H1 (cell line): Measurements from ENCODE around the gene L3MBTL1. TPM values are rescaled to one million over a fixed set of nuclear protein-coding genes. Genes with fewer than 3 reads are reported as not detected.

ENCODE experiments used
- CTCF ChIA-PET: fragments of 300-600 bp; sonication (Branson Sonifier 250); formaldehyde crosslinking; loops from one replicate; lab custom pipeline; 2021; ENCODE audit not compliant: partially characterized antibody; lab: Charles Lee
- POLR2A ChIA-PET: fragments of 300-600 bp; sonication (Branson Sonifier 250); formaldehyde crosslinking; loops from one replicate; lab custom pipeline; 2021; ENCODE audit warnings: inconsistent platforms; ENCODE audit not compliant: partially characterized antibody; lab: Charles Lee
- DNase-seq, 2 experiments: peaks; one replicate each; pipeline versions ENCODE4 v3.0.0 to v3.0.0-alpha.2; 2010 to 2022; ENCODE audit warnings: low spot score in 2 of 2, low read depth in 1 of 2, mixed read lengths in 1 of 2
- FAIRE-seq: peaks from 2 replicates; lab custom pipeline; 2011; peaks lifted over from hg19 to GRCh38; lab: Jason Lieb, UNC
- H2AFZ ChIP-seq: 2 replicates; pipeline ENCODE4 v1.8.1; 2012; ENCODE audit warnings: low read length, inconsistent platforms
- H2AK5ac ChIP-seq: 2 replicates; pipeline ENCODE4 v1.6.1; 2013; ENCODE audit warnings: low read depth, low read length
- H2BK120ac ChIP-seq: replicated peaks from 2 replicates; pipeline ENCODE3; 2013; ENCODE audit warnings: low read depth, low read length, inconsistent platforms
- H2BK12ac ChIP-seq: 2 replicates; pipeline ENCODE4 v1.6.1; 2013; ENCODE audit warnings: low read depth, low read length
- H2BK15ac ChIP-seq: 2 replicates; pipeline ENCODE4 v1.6.1; 2013; ENCODE audit warnings: low read length
- H2BK20ac ChIP-seq: 2 replicates; pipeline ENCODE4 v1.6.1; 2013; ENCODE audit warnings: low read length
- H2BK5ac ChIP-seq: 2 replicates; pipeline ENCODE4 v1.6.1; 2013; ENCODE audit warnings: low read depth, low read length
- H3K14ac ChIP-seq: 2 replicates; pipeline ENCODE4 v1.6.1; 2013; ENCODE audit warnings: inconsistent platforms; ENCODE audit not compliant: insufficient read length
- H3K18ac ChIP-seq: 2 replicates; pipeline ENCODE4 v1.6.1; 2013; ENCODE audit warnings: low read length; ENCODE audit errors: extremely low read depth
- H3K23ac ChIP-seq: 2 replicates; pipeline ENCODE4 v1.6.1; 2013; ENCODE audit warnings: inconsistent platforms; ENCODE audit not compliant: insufficient read length
- H3K23me2 ChIP-seq: 2 replicates; pipeline ENCODE4 v1.6.1; 2013; ENCODE audit warnings: low read depth, low read length
- H3K27ac ChIP-seq: 2 replicates; pipeline ENCODE4 v1.6.1; 2011; ENCODE audit warnings: low read depth, low read length, inconsistent platforms
- H3K27me3 ChIP-seq, 4 experiments: replicated peaks in 1 of 4; 1 replicate in 1 of 4; 2 replicates in 3 of 4; pipeline versions ENCODE4 v1.6.1 to v1.8.1; 2011 to 2013; ENCODE audit warnings: low read length in 3 of 4, mild to moderate bottlenecking in 3 of 4, inconsistent platforms in 2 of 4, mixed read lengths in 2 of 4, moderate library complexity in 1 of 4; ENCODE audit not compliant: control insufficient read depth in 3 of 4, insufficient read depth in 3 of 4; ENCODE audit errors: extremely low read depth in 1 of 4
- H3K36me3 ChIP-seq, 4 experiments: 2 replicates each; pipeline versions ENCODE4 v1.6.1 to v1.8.1; 2011 to 2013; ENCODE audit warnings: mild to moderate bottlenecking in 4 of 4, low read length in 3 of 4, moderate library complexity in 2 of 4, control low read depth in 1 of 4, inconsistent platforms in 1 of 4; ENCODE audit not compliant: insufficient read depth in 4 of 4, control insufficient read depth in 2 of 4
- H3K4ac ChIP-seq: replicated peaks from 2 replicates; pipeline ENCODE3; 2013; ENCODE audit warnings: low read length, low read depth, mixed read lengths, inconsistent platforms; ENCODE audit not compliant: insufficient read length
- H3K4me1 ChIP-seq, 4 experiments: replicated peaks in 1 of 4; 1 replicate in 1 of 4; 2 replicates in 3 of 4; pipeline versions ENCODE4 v1.6.1 to v1.8.1; 2011 to 2013; ENCODE audit warnings: low read length in 3 of 4, inconsistent platforms in 2 of 4, mixed read lengths in 1 of 4; ENCODE audit not compliant: insufficient read depth in 4 of 4, control insufficient read depth in 3 of 4
- H3K4me2 ChIP-seq, 2 experiments: 2 replicates each; pipeline versions ENCODE4 v1.6.1 to v1.8.1; 2011 to 2013; ENCODE audit warnings: low read depth in 2 of 2, low read length in 2 of 2, control low read depth in 1 of 2, inconsistent platforms in 1 of 2, mild to moderate bottlenecking in 1 of 2; ENCODE audit not compliant: insufficient read depth in 1 of 2
- H3K4me3 ChIP-seq, 4 experiments: fragments of 200-600, 300-600 bp in 1 of 4; sonication (generic), shearing (Covaris generic), sonication (Bioruptor Twin) in 1 of 4; 2 replicates each; pipeline versions ENCODE4 v1.5.1 to v1.8.1; 2011 to 2016; ENCODE audit warnings: low read length in 4 of 4, low read depth in 3 of 4, control low read depth in 2 of 4, inconsistent platforms in 2 of 4, mild to moderate bottlenecking in 2 of 4, mixed read lengths in 1 of 4, moderate library complexity in 1 of 4; ENCODE audit not compliant: insufficient read depth in 2 of 4; ENCODE audit errors: extremely low read depth in 1 of 4
- H3K56ac ChIP-seq: replicated peaks from 2 replicates; pipeline ENCODE3; 2013; ENCODE audit warnings: low read depth, mild to moderate bottlenecking, mixed read lengths, low read length, inconsistent platforms; ENCODE audit not compliant: insufficient read length
- H3K79me1 ChIP-seq: 2 replicates; pipeline ENCODE4 v1.6.1; 2013; ENCODE audit warnings: low read depth, low read length, control low read depth
- H3K79me2 ChIP-seq, 2 experiments: 2 replicates each; pipeline versions ENCODE4 v1.6.1 to v1.8.1; 2012 to 2013; ENCODE audit warnings: low read length in 2 of 2, mild to moderate bottlenecking in 2 of 2, inconsistent platforms in 1 of 2; ENCODE audit not compliant: insufficient read depth in 2 of 2, control insufficient read depth in 1 of 2
- H3K9ac ChIP-seq, 4 experiments: replicated peaks in 1 of 4; 1 replicate in 1 of 4; 2 replicates in 3 of 4; pipeline versions ENCODE4 v1.6.1 to v1.8.1; 2011 to 2013; ENCODE audit warnings: low read depth in 3 of 4, low read length in 3 of 4, control low read depth in 2 of 4, mild to moderate bottlenecking in 2 of 4, moderate library complexity in 2 of 4, inconsistent platforms in 1 of 4; ENCODE audit errors: extremely low read depth in 1 of 4
- H3K9me3 ChIP-seq, 2 experiments: 2 replicates each; pipeline versions ENCODE4 v1.6.1 to v1.8.1; 2012 to 2013; ENCODE audit warnings: mild to moderate bottlenecking in 2 of 2, moderate library complexity in 2 of 2, control low read depth in 1 of 2, inconsistent platforms in 1 of 2, low read depth in 1 of 2, low read length in 1 of 2, mixed read lengths in 1 of 2; ENCODE audit not compliant: insufficient read depth in 2 of 2
- H4K20me1 ChIP-seq, 2 experiments: replicated peaks in 1 of 2; 2 replicates each; pipeline versions ENCODE3 to v1.8.1; 2011 to 2013; ENCODE audit warnings: inconsistent platforms in 2 of 2, low read length in 2 of 2, mild to moderate bottlenecking in 1 of 2; ENCODE audit not compliant: insufficient read depth in 2 of 2, control insufficient read depth in 1 of 2
- H4K5ac ChIP-seq: 2 replicates; pipeline ENCODE4 v1.6.1; 2013; ENCODE audit warnings: low read length, low read depth, mixed read lengths, inconsistent platforms; ENCODE audit not compliant: insufficient read length
- H4K8ac ChIP-seq: 2 replicates; pipeline ENCODE4 v1.8.0; 2013; ENCODE audit warnings: mild to moderate bottlenecking, moderate library complexity, low read length, inconsistent platforms; ENCODE audit not compliant: insufficient read depth; ENCODE audit errors: extremely low read depth
- H4K91ac ChIP-seq: replicated peaks from 2 replicates; pipeline ENCODE3; 2013; ENCODE audit warnings: low read length, mixed read lengths, inconsistent platforms; ENCODE audit not compliant: insufficient read length
- ASH2L ChIP-seq: fragments of 200-600, 300-600 bp; sonication (generic); IDR thresholded peaks from one replicate; pipeline ENCODE4 v1.7.1; 2017; ENCODE audit warnings: low read length
- ATF3 ChIP-seq: IDR thresholded peaks from 2 replicates; pipeline ENCODE4 v1.6.1; 2011; ENCODE audit warnings: low read depth, mild to moderate bottlenecking, low read length; ENCODE audit not compliant: insufficient read depth
- CTCF ChIP-seq, 3 experiments: IDR thresholded peaks; 1 replicate in 2 of 3; 2 replicates in 1 of 3; pipeline versions ENCODE4 v1.5.1 to v1.6.1; 2011; ENCODE audit warnings: low read length in 3 of 3, mild to moderate bottlenecking in 3 of 3, inconsistent platforms in 2 of 3, low read depth in 1 of 3, moderate library complexity in 1 of 3; ENCODE audit not compliant: insufficient read depth in 1 of 3; ENCODE audit errors: control extremely low read depth in 1 of 3
- EGR1 ChIP-seq: IDR thresholded peaks from 2 replicates; pipeline ENCODE4 v1.6.1; 2011; ENCODE audit warnings: low read depth, low read length, borderline replicate concordance
- FOSL1 ChIP-seq: IDR thresholded peaks from 2 replicates; pipeline ENCODE4 v1.6.1; 2011; ENCODE audit warnings: mild to moderate bottlenecking, low read depth, low read length, moderate library complexity; ENCODE audit not compliant: insufficient read depth
- HDAC6 ChIP-seq: IDR thresholded peaks from one replicate; pipeline ENCODE4 v1.7.1; 2012; ENCODE audit warnings: low read depth, mild to moderate bottlenecking, inconsistent platforms, low read length, moderate library complexity
- KDM1A ChIP-seq: fragments of 200-600, 300-600 bp; sonication (generic); IDR thresholded peaks from 2 replicates; pipeline ENCODE4 v1.7.1; 2016; ENCODE audit warnings: mild to moderate bottlenecking, low read length, borderline replicate concordance
- RNF2 ChIP-seq: fragments of 200-900, 300-1000 bp; sonication (generic); IDR thresholded peaks from 2 replicates; pipeline ENCODE4 v1.7.1; 2016; ENCODE audit warnings: borderline replicate concordance, low read depth, mild to moderate bottlenecking, antibody characterized with exemption, low read length; ENCODE audit not compliant: poor library complexity, severe bottlenecking; ENCODE audit errors: missing control alignments
- TEAD4 ChIP-seq: IDR thresholded peaks from 2 replicates; pipeline ENCODE4 v1.6.1; 2012; ENCODE audit warnings: low read depth, low read length, inconsistent platforms, mixed read lengths
- WGBS, 2 experiments: shearing (Covaris generic) in 1 of 2; methylation state at CpG; one replicate each; pipeline versions ENCODE4 v1.1.6 to v1.1.7; 2013 to 2015; ENCODE audit warnings: low lambda C conversion rate in 2 of 2, mixed read lengths in 2 of 2, inconsistent platforms in 1 of 2, low coverage in 1 of 2, missing lambda C conversion rate in 1 of 2; ENCODE audit not compliant: insufficient replicate concordance in 2 of 2, insufficient coverage in 1 of 2, insufficient read length in 1 of 2; ENCODE audit errors: extremely low coverage in 1 of 2, missing lambda C conversion rate in 1 of 2; 5-methylcytosine and 5-hydroxymethylcytosine counted together
- polyA plus RNA-seq, 7 experiments: library from polyadenylated mRNA; depleted of rRNA in 3 of 7; stranded (reverse) in 5 of 7; unstranded in 2 of 7; fragments of >200 nt in 5 of 7; fragments of 200-250 nt in 2 of 7; gene quantifications; 1 replicate in 5 of 7; 2 replicates in 1 of 7; 4 replicates in 1 of 7; pipeline versions ENCODE4 v1.2.1 to v1.2.3, GENCODE V29; 2011 to 2013; ENCODE audit warnings: missing spikeins in 2 of 7, mixed read lengths in 2 of 7
- total RNA-seq: library from RNA; stranded (reverse); fragmentation: NEBNext Ultra II Directional; extraction: Animal tissue kit (Norgen Biotek cat#: 25700); gene quantifications from 2 replicates; pipeline ENCODE4 v1.2.1, GENCODE V29; 2021

L3MBTL1 gene
- total and polyA plus RNA-seq, 2 of the 8 experiments (the other 6 are each of a cell fraction or from before 2014, with no cell fraction given), result 11.9 to 17.0 TPM

GRCh38 chr20:43542674-43543073 lies 35.2 kb downstream of the L3MBTL1 start:
- 66% methylated on average over 4 of the region's 4 CpGs; no CpG with 5 or more reads in 1 of the 2 experiments for WGBS, 2 experiments
- FAIRE-seq, result no peak

More at GRCh38 chr20:43542674-43543073, 35.2 kb downstream of the L3MBTL1 start:
- Histone ChIP-seq H3K27me3 (no peaks in the 10 kb centered on the region), H3K79me2 (no peaks in the 10 kb centered on the region), H3K4me3 (no peak overlapping the region), H2BK120ac (no peak overlapping the region), H3K9me3 (peaks cover 0 to 6% of the 10 kb centered on the region in 2 experiments; a peak in 2 of 4 replicates), H2AFZ (no peak overlapping the region), H3K23me2 (no peaks in the 10 kb centered on the region; the same call in 1 of the 2 replicates), H3K27ac (no peak overlapping the region), H2AK5ac (no peak overlapping the region), H3K4me2 (no peak overlapping the region), H3K18ac (no peak overlapping the region), H3K23ac (no peak overlapping the region), H3K4ac (no peak overlapping the region), H3K9ac (no peak overlapping the region), H4K20me1 (peaks cover 0 to 2% of the 10 kb centered on the region in 2 experiments), H3K14ac (no peak overlapping the region), H4K5ac (no peak overlapping the region), H3K4me1 (no peaks in the 10 kb centered on the region), H3K36me3 (peaks cover 0 to 9% (median 4%) of the 10 kb centered on the region in 4 experiments; a peak in 6 of 8 replicates), H2BK20ac (no peak overlapping the region), H4K91ac (no peak overlapping the region), H3K56ac (no peak overlapping the region), H2BK15ac (no peak overlapping the region), H3K79me1 (no peaks in the 10 kb centered on the region), H2BK5ac (no peak overlapping the region), H2BK12ac (no peak overlapping the region), H4K8ac (no peak overlapping the region)
- TF ChIP-seq EGR1 (no peak), FOSL1 (no peak), TEAD4 (no peak), RNF2 (no peak), HDAC6 (no peak), ASH2L (no peak), ATF3 (no peak), KDM1A (no peak), CTCF (IDR thresholded peaks at IDR 0.05; ENCODE audit: control extremely low read depth in 1 of 3, insufficient read depth in 1 of 3, low read depth in 1 of 3, low read length in 3 of 3) (no peak)
- ChIA-PET CTCF (interaction anchor here (0.6 kb wide), 1 partner anchor 1841 kb away, joined by 3 read pairs; no protein-coding TSS in a partner anchor), POLR2A (interaction anchor here (0.6 kb wide), 1 partner anchor 177 kb away, joined by 3 read pairs; no protein-coding TSS in a partner anchor)
- no peak for DNase-seq
